Esophagus (tissue), 2 donors: ENCODE results near the gene CAPN3. TPM values are rescaled to one million over a fixed set of nuclear protein-coding genes. Genes with fewer than 3 reads are reported as not detected.

ENCODE experiments used
- H3K27ac ChIP-seq, 2 donors: one replicate each; pipeline ENCODE4 v1.5.1; 2013; ENCODE audit warnings: low read depth in 2 of 2, mild to moderate bottlenecking in 2 of 2, inconsistent platforms in 1 of 2, low read length in 1 of 2, moderate library complexity in 1 of 2
- H3K27me3 ChIP-seq, 2 donors: one replicate each; pipeline ENCODE4 v1.6.1; 2013; ENCODE audit warnings: low read length in 2 of 2, control low read depth in 1 of 2, mild to moderate bottlenecking in 1 of 2; ENCODE audit not compliant: insufficient read depth in 2 of 2, control insufficient read depth in 1 of 2
- H3K36me3 ChIP-seq, 2 donors: one replicate each; pipeline ENCODE4 v1.6.1; 2013; ENCODE audit warnings: low read length in 1 of 2; ENCODE audit not compliant: control insufficient read depth in 2 of 2, insufficient read depth in 2 of 2
- H3K4me1 ChIP-seq, 2 donors: one replicate each; pipeline ENCODE4 v1.6.1; 2013; ENCODE audit warnings: low read length in 1 of 2; ENCODE audit not compliant: control insufficient read depth in 2 of 2, insufficient read depth in 2 of 2
- H3K4me3 ChIP-seq, 2 donors: one replicate each; pipeline ENCODE4 v1.5.1; 2013; ENCODE audit warnings: low read length in 2 of 2, mild to moderate bottlenecking in 2 of 2, low read depth in 1 of 2, moderate library complexity in 1 of 2
- H3K9me3 ChIP-seq, 2 donors: one replicate each; pipeline ENCODE4 v1.6.1; 2013; ENCODE audit warnings: mild to moderate bottlenecking in 2 of 2, low read depth in 1 of 2, low read length in 1 of 2, moderate library complexity in 1 of 2; ENCODE audit not compliant: control insufficient read depth in 2 of 2, insufficient read depth in 1 of 2
- WGBS, 2 donors: extraction: QIAGEN DNeasy Blood & Tissue Kit; methylation state at CpG; one replicate each; pipeline ENCODE4 v1.1.7; 2013; 5-methylcytosine and 5-hydroxymethylcytosine counted together
- polyA plus RNA-seq, 2 donors: library from polyadenylated mRNA; stranded (reverse); fragments of 200-250 nt; gene quantifications; one replicate each; pipeline ENCODE4 v1.2.3, GENCODE V29; 2013
- donor health status: healthy with polysubstance abuse.
- donor health status: Bipolar disorder and iron deficiency.

The CAPN3 gene
- polyA plus RNA-seq, 2 donors = 7.4 to 25.8 TPM

DNA sequence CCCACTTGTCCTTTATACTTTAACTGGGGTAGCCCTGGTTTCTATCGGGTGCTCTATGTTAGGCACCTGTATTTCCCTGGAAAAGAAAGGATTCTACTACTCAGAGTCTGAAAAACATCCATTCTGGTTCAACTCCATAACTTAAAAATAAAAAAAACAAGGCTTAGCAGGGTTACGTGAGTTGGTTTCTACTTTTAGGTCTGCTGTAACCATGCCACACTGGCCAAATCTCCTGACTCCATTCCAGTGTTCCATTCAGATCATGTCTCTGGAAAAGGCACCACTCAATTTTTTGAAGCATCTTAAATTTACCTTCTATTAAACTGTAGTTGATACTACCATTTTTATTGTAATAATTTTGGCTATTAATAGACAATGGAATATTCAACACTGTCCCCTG, 62.1 kb downstream of the CAPN3 start:
- Histone ChIP-seq H3K9me3 (no peaks in the 10 kb centered on the region), H3K4me1 (no peaks in the 10 kb centered on the region), H3K27ac (no peak overlapping the region), H3K4me3 (no peak overlapping the region), H3K36me3 (peaks cover 12 to 16% of the 10 kb centered on the region in 2 donors), H3K27me3 (no peaks in the 10 kb centered on the region)
- WGBS, 2 donors = 94 to 98% methylated on average over 2 of the region's 2 CpGs

- Histone ChIP-seq H3K27me3 (no peaks in the 10 kb centered on the region), H3K27ac (no peak overlapping the region), H3K9me3 (no peaks in the 10 kb centered on the region), H3K4me3 (no peak overlapping the region), H3K4me1 (no peaks in the 10 kb centered on the region), H3K36me3 (peaks cover 11 to 13% of the 10 kb centered on the region in 2 donors)
- WGBS, 2 donors = 87 to 90% methylated on average over 7 of the region's 7 CpGs
These were observed 68.3 kb downstream of the CAPN3 start for GRCh38 chr15:42427429-42428223.

DNA sequence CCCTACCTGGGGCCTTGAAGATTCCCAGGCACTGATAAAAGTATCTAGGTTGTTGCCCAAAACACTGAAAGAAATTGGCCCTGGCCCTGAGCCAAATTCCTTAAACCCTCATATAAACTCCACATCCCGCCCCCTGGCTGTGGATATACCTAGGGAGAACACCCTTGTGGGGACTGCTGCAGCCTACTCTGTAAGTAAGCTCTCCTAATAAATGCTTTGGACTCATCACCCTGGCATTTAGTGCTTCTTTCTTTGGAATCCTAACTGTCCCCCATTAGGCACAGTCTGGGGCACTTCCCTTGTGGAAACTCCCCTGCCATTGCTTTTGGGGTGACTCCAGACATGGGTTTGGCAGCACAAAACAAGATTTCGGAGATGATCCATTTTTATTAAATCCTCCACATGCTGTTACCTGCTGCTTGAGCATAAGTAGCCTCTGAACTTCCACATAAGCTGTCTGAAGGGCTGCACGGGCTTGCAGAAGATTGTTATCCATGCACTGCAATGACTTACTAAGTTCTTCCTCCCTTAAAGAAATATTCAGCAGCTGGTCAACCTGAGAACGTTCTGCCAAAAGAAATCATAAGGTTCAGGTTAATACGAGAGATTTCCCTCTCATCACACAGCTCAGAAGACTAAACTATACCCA, 85.2 kb downstream of the CAPN3 start:
- Histone ChIP-seq H3K4me1 (no peaks in the 10 kb centered on the region), H3K36me3 (peaks cover 5 to 15% of the 10 kb centered on the region in 2 donors), H3K27me3 (no peaks in the 10 kb centered on the region), H3K27ac (no peak overlapping the region), H3K4me3 (no peak overlapping the region), H3K9me3 (no peaks in the 10 kb centered on the region)
- 48 to 60% methylated on average over 5 of the region's 5 CpGs for WGBS, 2 donors

DNA sequence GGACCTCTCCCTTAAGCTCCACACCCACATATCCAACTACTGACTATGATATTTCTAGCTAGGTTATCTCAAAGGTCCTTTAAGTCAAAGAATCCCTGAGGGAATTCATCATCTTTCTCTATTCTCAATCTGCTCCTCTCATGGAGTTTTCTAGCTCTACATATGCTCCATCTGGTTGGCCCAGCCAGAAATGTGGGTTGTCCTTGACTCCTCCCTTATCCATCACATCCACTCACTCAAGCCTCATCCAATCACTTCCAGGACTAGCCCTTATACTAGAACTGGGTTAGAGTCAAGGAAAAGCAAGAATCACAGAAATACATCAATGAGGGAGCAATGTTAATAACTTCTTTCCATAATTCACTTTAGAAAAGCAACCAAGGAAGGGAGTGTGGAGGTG, 86.2 kb downstream of the CAPN3 start:
- Histone ChIP-seq H3K36me3 (peaks cover 6 to 15% of the 10 kb centered on the region in 2 donors), H3K4me1 (no peaks in the 10 kb centered on the region)

DNA sequence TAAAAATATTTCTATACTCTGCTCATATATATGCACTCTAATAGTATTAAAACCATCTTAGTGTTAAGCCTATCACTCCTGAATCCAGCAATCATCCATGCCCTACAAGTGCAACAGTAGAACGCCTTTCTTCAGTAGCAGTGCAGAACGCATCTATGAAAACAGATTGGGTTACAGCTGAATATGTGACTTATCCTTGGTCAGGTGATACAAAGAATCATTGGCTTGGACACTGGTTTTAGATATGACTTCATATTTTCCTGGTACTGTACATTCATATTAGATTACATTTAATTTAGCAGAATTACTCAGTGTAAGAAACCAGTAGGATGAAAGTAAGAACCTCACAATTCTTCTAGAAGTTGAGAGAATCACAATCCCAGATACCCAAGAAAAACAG, 88.3 kb downstream of the CAPN3 start:
- Histone ChIP-seq H3K4me1 (no peaks in the 10 kb centered on the region), H3K27me3 (no peaks in the 10 kb centered on the region), H3K27ac (no peak overlapping the region), H3K9me3 (no peaks in the 10 kb centered on the region), H3K4me3 (no peak overlapping the region), H3K36me3 (peaks cover 12 to 15% of the 10 kb centered on the region in 2 donors)
- WGBS, 2 donors = 93 to 97% methylated on average over 2 of the region's 2 CpGs

More for the DNA sequence above, 86.2 kb downstream of the CAPN3 start:
- no peak overlapping the region for H3K27ac ChIP-seq
- H3K4me3 ChIP-seq = no peak overlapping the region
- no peaks in the 10 kb centered on the region for H3K27me3 ChIP-seq
- H3K9me3 ChIP-seq = no peaks in the 10 kb centered on the region

DNA sequence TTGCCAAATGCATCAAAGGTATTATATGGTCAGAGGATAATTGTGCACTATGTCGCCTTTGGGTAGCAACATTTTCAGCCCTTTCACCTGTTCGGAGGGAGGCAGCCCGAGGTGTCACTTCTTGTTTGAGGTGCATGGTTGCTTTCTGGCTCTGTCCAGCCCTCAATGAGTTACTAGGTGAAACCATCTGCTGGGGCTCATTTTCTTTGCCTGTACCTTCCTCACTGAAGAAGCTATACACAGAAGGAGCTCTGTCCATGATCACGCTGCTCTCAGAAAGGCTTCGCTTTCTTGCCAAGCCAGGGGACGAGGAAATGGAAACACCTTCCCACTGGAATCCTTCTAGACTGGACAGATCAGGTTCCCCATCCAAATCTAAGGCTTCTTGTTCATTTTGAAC, 89.0 kb downstream of the CAPN3 start:
- Histone ChIP-seq H3K4me3 (no peak overlapping the region), H3K27me3 (no peaks in the 10 kb centered on the region), H3K27ac (no peak overlapping the region), H3K9me3 (no peaks in the 10 kb centered on the region), H3K36me3 (peaks cover 12 to 15% of the 10 kb centered on the region in 2 donors), H3K4me1 (no peaks in the 10 kb centered on the region)
- 96 to 97% methylated on average over 6 of the region's 6 CpGs for WGBS, 2 donors

- Histone ChIP-seq H3K36me3 (peaks cover 12 to 13% of the 10 kb centered on the region in 2 donors), H3K27ac (no peak overlapping the region), H3K4me3 (no peak overlapping the region), H3K9me3 (no peaks in the 10 kb centered on the region), H3K27me3 (no peaks in the 10 kb centered on the region), H3K4me1 (no peaks in the 10 kb centered on the region)
- 96 to 97% methylated on average over 13 of the region's 13 CpGs for WGBS, 2 donors
These were observed 90.6 kb downstream of the CAPN3 start for GRCh38 chr15:42449770-42450424.

DNA sequence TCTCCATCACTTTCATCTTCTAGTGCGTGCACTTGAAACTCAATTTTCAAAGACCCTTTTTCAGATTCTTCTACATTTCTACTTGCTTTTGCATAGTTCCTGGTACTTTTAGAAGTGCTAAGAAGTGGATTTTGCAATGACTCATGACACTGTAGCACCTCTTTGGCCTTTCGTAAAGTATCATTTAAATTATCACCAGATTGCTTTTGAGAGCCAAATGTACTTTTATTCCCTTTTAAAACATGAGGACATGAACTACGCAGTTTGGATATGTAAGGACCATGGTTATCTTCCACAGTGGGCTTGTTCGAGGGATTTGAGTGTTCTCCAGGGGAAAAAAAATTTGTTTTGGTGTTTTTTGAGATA, 91.1 kb downstream of the CAPN3 start:
- WGBS, 2 donors = 96 to 98% methylated on average over 4 of the region's 4 CpGs
- H3K4me1 ChIP-seq = no peaks in the 10 kb centered on the region
- no peaks in the 10 kb centered on the region for H3K27me3 ChIP-seq
- no peaks in the 10 kb centered on the region for H3K9me3 ChIP-seq
- no peak overlapping the region for H3K4me3 ChIP-seq
- peaks cover 12 to 13% of the 10 kb centered on the region in 2 donors for H3K36me3 ChIP-seq
- no peak overlapping the region for H3K27ac ChIP-seq

DNA sequence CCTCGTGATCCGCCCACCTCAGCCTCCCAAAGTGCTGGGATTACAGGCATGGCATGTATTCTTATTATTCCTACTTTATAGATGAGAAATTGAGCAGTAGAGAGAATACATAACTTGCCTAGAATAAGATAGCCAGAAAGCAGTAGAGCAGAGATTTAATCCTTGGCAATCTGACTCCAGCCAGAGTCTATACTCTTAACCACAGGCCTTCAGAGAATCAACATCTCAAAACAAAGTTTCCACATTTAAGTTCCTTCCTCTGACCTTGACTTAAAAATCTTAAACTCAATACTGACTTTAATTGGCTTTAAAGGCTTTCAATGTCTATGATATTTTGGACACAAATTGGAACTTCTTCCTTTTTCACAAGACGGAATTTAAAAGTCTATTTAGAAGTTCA, 94.5 kb downstream of the CAPN3 start:
- Histone ChIP-seq H3K9me3 (no peaks in the 10 kb centered on the region), H3K4me1 (no peaks in the 10 kb centered on the region), H3K4me3 (no peak overlapping the region), H3K36me3 (peaks cover 5 to 9% of the 10 kb centered on the region in 2 donors), H3K27me3 (no peaks in the 10 kb centered on the region), H3K27ac (no peak overlapping the region)
- 93 to 95% methylated on average over 3 of the region's 3 CpGs for WGBS, 2 donors
